Tibial artery (tissue), 4 donors: ENCODE data around the gene MGAT5.
A peak's percentile ranks its signal among the peaks of the same experiment; 100 is the strongest.

ENCODE experiments used
- DNase-seq, 2 donors: peaks; one replicate each; pipeline ENCODE4 v3.0.0-alpha.2; 2019
- H3K27ac ChIP-seq, 2 donors: fragments of 200-600 bp; sonication (generic) in 1 of 2; 1 replicate in 1 of 2; 2 replicates in 1 of 2; pipeline ENCODE4 v1.5.1; 2018 to 2019; ENCODE audit warnings: mild to moderate bottlenecking in 1 of 2
- H3K27me3 ChIP-seq, 2 donors: fragments of 200-600 bp; sonication (generic) in 1 of 2; one replicate each; pipeline versions ENCODE4 v1.5.1 to v1.6.0; 2016 to 2019
- H3K36me3 ChIP-seq, 3 donors: fragments of 200-600 bp; sonication (generic) in 2 of 3; one replicate each; pipeline ENCODE4 v1.5.1; 2016 to 2019; ENCODE audit warnings: mild to moderate bottlenecking in 2 of 3
- H3K4me1 ChIP-seq, 4 donors: fragments of 200-600 bp; sonication (generic) in 2 of 4; 1 replicate in 3 of 4; 2 replicates in 1 of 4; pipeline ENCODE4 v1.5.1; 2016 to 2019
- H3K4me3 ChIP-seq, 2 donors: fragments of 200-600 bp; sonication (generic) in 1 of 2; 1 replicate in 1 of 2; 2 replicates in 1 of 2; pipeline ENCODE4 v1.5.1; 2018 to 2019; ENCODE audit warnings: mild to moderate bottlenecking in 2 of 2
- H3K9me3 ChIP-seq, 3 donors: fragments of 200-600 bp; sonication (generic) in 1 of 3; one replicate each; pipeline ENCODE4 v1.5.1; 2016 to 2019
- CTCF ChIP-seq, 2 experiments: fragments of 200-600 bp in 1 of 2; fragments of 450-650 bp in 1 of 2; IDR thresholded peaks; one replicate each; pipeline ENCODE4 v1.5.1; 2017 to 2019; ENCODE audit warnings: antibody characterized with exemption in 2 of 2, mild to moderate bottlenecking in 1 of 2, moderate library complexity in 1 of 2
- intact Hi-C: fragments of 100-400 bp; cut with DNase I; formaldehyde crosslinking; loops from one replicate; pipeline ENCODE4 v1.15.0; 2023; ENCODE audit warnings: low total_unique reads

The MGAT5 gene

GRCh38 chr2:134370655-134371445 lies 117.0 kb downstream of the MGAT5 start:
- DNase-seq = no peak
- Histone ChIP-seq H3K27me3 (no peaks in the 10 kb centered on the region), H3K27ac (peak overlapping the region; percentile 21 to 29), H3K9me3 (no peaks in the 10 kb centered on the region), H3K4me3 (no peak overlapping the region), H3K4me1 (peaks cover 0 to 64% (median 41%) of the 10 kb centered on the region in 4 donors), H3K36me3 (no peaks in the 10 kb centered on the region)
- intact Hi-C loops = no loop called here
- no peak for TF ChIP-seq CTCF (IDR thresholded peaks at IDR 0.05)

GRCh38 chr2:134372141-134372540 lies 118.3 kb downstream of the MGAT5 start:
- Histone ChIP-seq H3K9me3 (no peaks in the 10 kb centered on the region), H3K4me1 (peaks cover 0 to 63% (median 40%) of the 10 kb centered on the region in 4 donors), H3K36me3 (no peaks in the 10 kb centered on the region), H3K27ac (peak overlapping the region in 1 of 2 donors; percentile 23), H3K4me3 (no peak overlapping the region), H3K27me3 (no peaks in the 10 kb centered on the region)
- no peak for TF ChIP-seq CTCF (IDR thresholded peaks at IDR 0.05)
- intact Hi-C loops = no loop called here
- DNase-seq = no peak

- peak overlapping the region in 1 of 2 donors; percentile 23 for H3K27ac ChIP-seq
- no peaks in the 10 kb centered on the region for H3K9me3 ChIP-seq
- intact Hi-C loops = no loop called here
- no peaks in the 10 kb centered on the region for H3K36me3 ChIP-seq
- no peak for TF ChIP-seq CTCF (IDR thresholded peaks at IDR 0.05)
- no peaks in the 10 kb centered on the region for H3K27me3 ChIP-seq
- peaks cover 0 to 57% (median 34%) of the 10 kb centered on the region in 4 donors for H3K4me1 ChIP-seq
- no peak for DNase-seq
- H3K4me3 ChIP-seq = no peak overlapping the region
These were observed 118.8 kb downstream of the MGAT5 start for GRCh38 chr2:134372611-134373131.

- H3K4me3 ChIP-seq = no peak overlapping the region
- H3K27me3 ChIP-seq = no peaks in the 10 kb centered on the region
- H3K36me3 ChIP-seq = no peaks in the 10 kb centered on the region
- H3K4me1 ChIP-seq = peaks cover 0 to 27% (median 13%) of the 10 kb centered on the region in 4 donors
- intact Hi-C loops = loop anchor here (5.0 kb wide), 1 partner anchor 36 kb away; no protein-coding TSS in a partner anchor
- no peak for DNase-seq
- no peaks in the 10 kb centered on the region for H3K9me3 ChIP-seq
- peak; percentile 51 to 60 for TF ChIP-seq CTCF (IDR thresholded peaks at IDR 0.05)
- H3K27ac ChIP-seq = no peak overlapping the region
These were observed 122.1 kb downstream of the MGAT5 start for GRCh38 chr2:134375935-134376334.

- H3K27me3 ChIP-seq = no peaks in the 10 kb centered on the region
- H3K36me3 ChIP-seq = no peaks in the 10 kb centered on the region
- H3K27ac ChIP-seq = no peak overlapping the region
- DNase-seq = no peak
- peaks cover 0 to 11% (median 4%) of the 10 kb centered on the region in 4 donors for H3K4me1 ChIP-seq
- no peak overlapping the region for H3K4me3 ChIP-seq
- TF ChIP-seq CTCF (IDR thresholded peaks at IDR 0.05) = no peak
- H3K9me3 ChIP-seq = no peaks in the 10 kb centered on the region
- intact Hi-C loops = loop anchor here (5.0 kb wide), 1 partner anchor 35 kb away; no protein-coding TSS in a partner anchor
These were observed 123.9 kb downstream of the MGAT5 start for GRCh38 chr2:134377730-134378129.
